Stimulated activated CD4-positive, alpha-beta T cell treated with anti-CD3 and anti-CD28 coated beads, Interleukin-4, amount 100 ng/mL, for 4 hours (primary cell): ENCODE measurements around the gene FARS2.

Source experiments
- DNase-seq, 2 experiments: peaks; one replicate each; pipeline ENCODE4 v3.0.0-alpha.2; 2020

Gene FARS2

DNA sequence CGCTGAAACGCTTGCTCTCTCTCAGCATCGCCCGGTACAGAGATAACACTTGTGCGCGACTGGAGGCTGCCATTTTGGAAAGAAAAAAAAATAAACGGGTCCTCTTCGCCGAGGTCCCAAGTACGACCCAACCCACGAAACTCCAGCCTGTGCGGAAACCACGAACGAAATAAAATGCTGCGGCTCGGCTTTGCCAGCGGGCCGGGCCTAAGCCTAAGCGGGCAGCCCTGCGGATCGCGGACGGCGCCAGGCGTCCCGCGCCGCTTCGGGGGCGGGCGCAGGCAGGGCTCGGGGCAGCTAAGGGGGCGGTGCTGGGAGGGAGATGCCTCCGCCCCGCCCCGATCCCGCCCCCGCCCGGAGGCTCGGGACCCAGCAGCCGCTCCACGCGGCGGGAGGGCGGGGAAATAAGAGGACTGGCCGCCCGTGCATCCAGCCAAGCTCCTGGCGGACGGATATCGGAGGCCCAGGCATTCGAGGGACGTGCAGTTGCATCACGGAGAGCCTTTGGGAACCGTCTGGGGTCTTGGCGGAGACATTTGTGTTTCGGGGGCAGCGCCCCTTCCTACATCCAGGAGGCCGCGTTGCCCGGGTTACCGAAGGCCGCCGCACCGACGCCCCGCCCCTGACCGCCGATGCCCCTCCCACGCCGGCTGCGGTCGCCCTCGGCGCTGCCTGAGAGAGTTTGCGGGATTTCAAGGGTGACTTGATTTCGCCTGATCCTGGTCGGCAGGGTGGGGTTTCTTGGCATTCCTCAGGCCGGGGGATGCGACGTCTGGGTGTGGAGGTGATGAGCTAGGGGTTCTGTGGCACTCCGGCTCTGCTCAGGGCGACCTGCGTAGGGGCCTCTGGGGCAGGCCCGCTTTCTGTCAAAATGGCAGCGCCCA lies at the start of gene FARS2, which contains the start of gene LYRM4:
Gene FARS2 (plus strand): TSS at position 853 of the 884 bp plus-strand sequence.
Gene LYRM4 (minus strand): TSS at position 290 of the 884 bp plus-strand sequence. CDS start 217 bp downstream, at position 73.
- peak; percentile 87 to 91 for DNase-seq

- no peak for DNase-seq
These were observed 47.5 kb upstream of the FARS2 start for GRCh38 chr6:5213836-5214235.

GRCh38 chr6:5214570-5215052 lies 46.7 kb upstream of the FARS2 start:
- DNase-seq = peak in 1 of 2 experiments; percentile 17

DNA sequence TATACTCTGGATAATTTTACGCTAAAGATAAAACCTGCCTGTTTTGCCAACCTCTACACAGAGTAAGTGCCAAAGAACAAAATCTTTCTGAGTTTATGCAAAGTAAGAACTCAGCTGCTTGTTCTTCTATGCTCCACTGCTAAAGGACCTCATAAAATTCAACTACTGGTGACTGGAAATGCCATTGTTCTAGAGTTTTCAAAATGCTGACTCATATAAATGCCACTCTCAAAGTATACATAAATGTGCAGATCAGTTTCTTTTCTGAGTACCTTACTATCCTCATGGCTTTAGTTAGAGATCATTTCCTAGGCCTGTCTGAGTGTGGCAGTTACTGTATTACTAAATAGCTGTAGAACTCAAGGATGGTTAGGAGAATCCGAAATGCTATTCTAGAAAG lies 46.2 kb upstream of the FARS2 start:
- no peak for DNase-seq

DNA sequence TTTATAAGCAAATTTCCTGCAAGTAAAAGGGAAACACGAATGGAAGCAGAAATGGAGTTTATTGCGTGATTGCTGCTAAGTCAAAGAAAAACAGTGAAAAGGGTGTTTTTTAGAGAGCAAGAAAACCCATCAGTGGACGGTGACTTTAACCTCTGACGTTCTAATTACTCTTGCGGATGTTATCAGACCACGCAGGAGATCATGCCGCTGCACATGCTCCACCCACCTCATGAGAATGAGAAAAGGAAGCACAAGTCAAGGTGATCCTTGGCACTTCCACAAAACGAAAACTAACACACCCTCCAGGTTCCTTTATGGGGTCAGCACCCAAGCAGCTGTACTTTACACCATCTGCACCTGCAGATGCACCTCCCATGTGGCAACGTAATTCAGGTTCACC lies 45.5 kb upstream of the FARS2 start:
- DNase-seq = no peak

DNA sequence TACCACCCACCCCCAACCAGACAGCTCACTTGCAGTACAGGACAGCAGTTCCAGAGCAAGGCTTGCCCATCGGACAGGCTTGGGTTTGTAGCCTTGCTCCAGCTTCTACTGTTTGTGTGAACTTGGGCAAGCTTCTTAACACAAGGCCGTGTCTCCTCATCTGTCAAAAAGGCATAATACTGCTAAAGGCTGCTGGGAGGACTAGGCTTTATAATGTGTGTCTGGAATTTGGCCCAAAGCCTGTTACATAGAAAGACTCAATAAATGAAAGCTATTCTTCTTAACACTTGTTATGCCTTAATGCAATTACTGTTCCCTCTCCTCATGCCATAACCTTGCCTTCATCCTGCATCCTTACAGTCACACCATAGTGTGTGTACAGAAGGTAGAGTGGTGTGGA lies 44.0 kb upstream of the FARS2 start:
- no peak for DNase-seq

GRCh38 chr6:5219011-5219691 lies 42.2 kb upstream of the FARS2 start:
- DNase-seq = no peak

DNA sequence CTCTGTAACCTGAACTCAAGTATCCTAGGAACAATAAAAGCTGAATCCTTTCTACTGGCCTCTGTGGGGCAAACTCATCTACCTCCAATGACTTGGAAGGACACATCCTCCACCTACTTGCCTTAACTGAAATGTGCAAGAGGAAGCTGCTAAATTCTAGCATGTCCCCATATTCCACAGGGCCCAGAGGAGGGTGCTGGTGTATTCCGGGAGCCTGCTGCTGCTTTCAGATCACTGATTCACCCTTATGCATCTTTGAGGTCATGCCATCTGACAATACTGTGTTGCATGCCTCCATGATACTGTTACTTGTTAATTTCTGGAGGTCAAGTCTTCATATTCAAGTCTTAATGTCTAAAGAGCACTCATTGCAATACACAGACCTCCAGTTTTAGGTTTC lies 40.9 kb upstream of the FARS2 start:
- no peak for DNase-seq

DNA sequence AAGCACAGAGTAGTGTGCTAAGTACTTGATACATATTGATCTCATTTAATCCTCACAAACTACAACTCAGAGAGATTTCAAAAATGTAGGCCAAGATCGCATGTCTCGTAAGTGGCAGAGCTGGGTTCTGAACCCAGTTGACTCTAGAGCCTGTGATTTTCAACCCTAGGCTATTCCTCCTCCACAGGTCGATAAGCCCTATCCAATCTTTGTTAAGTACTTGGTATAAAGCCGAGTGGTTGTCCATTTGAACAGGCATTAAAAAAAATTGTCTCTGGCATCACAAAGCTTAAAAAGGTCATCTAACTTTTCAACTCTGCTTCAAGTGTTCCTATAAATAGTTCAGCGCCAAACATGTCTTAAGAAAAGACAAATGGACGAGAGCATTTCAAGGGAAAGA lies 38.0 kb upstream of the FARS2 start:
- DNase-seq = no peak

DNA sequence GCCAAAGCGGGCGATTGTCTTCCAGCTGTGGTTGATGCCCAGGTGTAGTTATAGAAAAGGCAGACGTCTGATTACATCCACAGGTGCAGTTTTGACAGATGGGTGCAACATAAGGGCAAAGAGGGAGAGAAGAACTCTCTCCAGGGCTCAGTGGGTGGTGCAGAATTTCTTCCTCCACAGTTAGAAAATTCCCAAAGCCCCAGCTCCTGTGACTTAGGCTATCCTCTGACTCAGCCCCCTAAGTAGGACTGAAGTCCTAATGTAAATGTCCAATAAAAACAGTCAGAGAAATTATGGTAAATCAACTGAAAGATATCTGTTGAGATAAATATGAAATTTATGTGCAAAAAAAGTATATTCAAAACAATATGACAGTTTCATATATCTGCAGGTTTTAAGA lies 32.0 kb upstream of the FARS2 start:
- no peak for DNase-seq

DNA sequence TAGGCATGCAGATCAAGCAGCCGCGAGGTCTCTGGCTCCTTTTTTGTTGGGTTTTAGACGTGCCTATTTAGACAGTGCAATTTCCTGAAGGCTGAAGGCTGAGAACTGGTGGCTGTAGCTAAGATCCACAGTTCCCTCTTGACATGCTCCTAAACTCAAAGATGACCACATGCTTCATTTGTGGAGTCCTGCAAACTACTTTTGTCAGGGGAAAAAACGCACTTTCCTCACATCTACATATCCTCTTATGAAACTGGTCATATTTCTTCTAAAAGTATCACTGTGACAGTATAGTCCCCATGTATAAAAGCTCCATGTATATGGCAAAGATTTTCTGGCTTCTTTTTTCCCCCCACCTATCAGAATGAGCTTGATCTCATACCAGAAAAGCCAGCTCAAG lies 31.2 kb upstream of the FARS2 start:
- DNase-seq = no peak

DNA sequence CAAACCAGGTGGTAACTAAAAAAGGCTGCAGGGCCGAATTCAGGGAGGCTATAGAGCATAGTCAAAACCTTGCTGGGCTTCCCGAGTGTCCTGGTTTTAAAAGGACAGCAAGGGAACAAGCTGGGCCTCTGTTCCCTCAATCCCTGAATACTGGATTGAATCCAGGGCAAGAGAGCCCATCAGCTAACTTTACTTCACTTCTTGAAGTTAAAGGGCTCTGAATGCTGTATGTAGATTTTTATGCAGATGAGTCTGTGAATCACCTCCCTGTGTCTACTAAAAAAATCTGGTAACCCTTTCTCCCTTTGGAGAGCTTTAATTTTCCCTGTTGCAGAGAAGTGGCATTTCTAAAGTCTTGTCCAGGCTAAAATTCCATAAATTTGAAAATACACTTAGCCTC lies 30.0 kb upstream of the FARS2 start:
- DNase-seq = no peak

DNA sequence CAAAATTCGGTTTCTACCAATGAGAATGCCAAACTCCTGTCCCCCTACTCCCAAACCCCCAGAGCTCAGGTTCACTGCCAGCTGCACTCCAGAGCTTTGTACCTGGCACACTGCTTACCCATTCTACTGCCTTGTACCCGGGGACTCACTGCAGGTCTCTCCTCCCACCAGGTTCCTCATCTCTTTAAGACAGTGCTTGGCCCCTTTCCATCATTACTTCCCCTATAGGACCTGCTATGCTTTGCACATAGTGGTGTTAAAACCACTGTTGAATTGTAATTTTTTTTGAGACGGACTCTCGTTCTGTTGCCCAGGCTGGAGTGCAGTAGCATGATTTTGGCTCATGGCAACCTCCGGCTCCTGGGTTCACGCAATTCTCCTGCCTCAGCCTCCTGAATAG lies 26.4 kb upstream of the FARS2 start:
- no peak for DNase-seq

DNA sequence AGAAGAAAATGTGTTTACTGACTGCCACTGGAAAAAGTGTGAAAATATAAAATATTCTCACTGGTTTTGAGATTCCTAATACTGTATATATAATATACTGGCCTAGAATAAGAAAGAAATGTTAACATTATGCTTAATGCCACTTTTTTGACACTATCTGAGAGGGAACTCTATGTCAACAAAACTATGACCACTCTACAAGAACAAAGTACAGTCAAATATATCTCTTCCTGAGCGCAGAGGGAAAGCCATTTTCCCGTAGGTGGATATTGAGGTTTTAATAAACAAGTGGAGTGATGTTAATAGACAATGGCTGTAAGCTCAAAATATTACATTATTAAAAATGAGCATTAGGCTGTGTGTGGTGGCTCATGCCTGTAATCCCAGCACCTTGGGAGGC lies 25.5 kb upstream of the FARS2 start:
- no peak for DNase-seq

GRCh38 chr6:5237805-5238204 lies 23.5 kb upstream of the FARS2 start:
- DNase-seq = no peak

DNA sequence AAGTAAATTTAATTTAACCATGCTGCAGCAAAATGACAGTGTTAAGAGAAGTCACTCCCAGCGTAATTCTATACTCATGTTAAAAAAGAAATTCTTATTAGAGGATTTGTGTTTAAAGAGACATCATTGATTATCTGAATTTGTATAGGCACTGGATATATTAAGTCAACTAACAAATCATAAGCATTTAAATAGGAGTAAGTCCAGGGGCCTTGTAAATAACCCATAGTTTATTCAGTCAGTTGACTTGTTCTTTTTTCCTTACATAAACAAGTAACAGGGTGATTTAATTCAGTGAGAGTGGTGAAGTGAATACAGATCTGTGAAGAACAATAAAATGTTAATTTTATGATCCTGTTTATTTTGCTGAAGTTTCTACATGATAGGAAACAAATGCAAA lies 23.0 kb upstream of the FARS2 start:
- DNase-seq = no peak

- no peak for DNase-seq
These were observed 20.1 kb upstream of the FARS2 start for GRCh38 chr6:5241252-5241651.

- no peak for DNase-seq
These were observed 18.2 kb upstream of the FARS2 start for GRCh38 chr6:5243069-5243468.

DNA sequence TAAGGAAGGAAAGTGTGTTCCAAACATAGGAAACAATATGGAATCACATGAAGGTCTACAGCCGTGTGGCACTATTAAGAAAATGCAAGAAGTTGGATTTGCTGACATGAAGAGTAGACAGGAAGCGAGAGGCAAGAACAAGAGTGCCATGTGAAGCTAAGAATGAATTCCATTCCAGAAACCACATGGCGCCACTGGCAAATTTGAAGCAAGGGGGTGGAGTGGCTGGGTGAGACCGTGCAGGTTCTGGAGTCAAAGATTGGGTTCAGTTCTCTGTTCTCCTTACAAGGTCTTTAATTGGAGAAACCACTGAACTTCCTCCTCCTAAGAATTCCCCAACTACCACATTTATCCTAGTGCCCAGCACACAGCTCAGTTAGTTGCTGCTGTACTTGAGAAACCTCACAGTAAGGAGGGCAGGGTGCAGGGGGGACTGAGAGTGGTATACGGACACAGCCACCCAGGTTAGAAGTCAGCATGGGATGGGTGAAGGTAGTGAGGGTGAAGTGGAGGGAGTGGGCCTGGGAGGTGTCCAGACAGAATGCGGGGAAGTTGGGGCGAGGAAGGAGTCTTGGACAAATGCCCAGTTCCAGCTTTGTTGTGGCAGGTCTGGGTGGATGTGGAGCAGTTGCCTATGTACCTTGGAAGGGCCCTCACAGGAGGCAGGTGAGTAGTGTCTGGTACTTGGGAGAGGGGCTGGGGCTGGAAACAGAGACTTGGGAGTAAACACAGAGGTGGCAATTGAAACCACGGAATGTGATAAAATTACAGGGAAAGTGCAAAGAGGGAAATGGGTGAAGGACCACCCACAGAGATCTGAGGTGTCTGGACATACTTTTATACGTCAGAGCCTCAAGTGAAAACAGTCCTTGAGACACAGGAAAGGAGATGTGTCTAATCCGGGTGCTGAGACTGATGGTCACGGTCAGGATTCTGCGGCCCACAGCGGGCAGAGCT lies 14.9 kb upstream of the FARS2 start:
- no peak for DNase-seq

DNA sequence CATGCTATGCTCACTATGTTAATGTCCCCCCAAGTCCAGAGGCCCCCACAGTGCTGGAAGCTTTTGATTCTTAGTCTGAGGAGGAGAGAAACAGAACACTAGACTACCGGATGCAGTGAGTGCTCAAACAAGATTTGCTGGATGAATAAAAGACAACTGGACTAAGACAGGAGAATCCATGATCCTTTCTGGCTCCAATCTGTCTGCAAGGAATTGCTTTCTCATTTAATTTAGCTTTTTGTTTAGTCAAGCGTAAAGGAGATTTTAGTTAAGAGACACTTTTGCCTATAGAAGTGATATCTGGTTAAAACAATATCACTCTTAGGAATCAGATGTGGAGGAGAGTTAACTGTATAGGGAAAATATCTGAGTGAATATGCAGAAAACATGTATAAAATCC lies 14.1 kb upstream of the FARS2 start:
- no peak for DNase-seq

- no peak for DNase-seq
These were observed 12.8 kb upstream of the FARS2 start for GRCh38 chr6:5248302-5249098.
